ENCODE data around the gene ALDH5A1. TPM values are rescaled to one million over a fixed set of nuclear protein-coding genes. Genes with fewer than 3 reads are reported as not detected.

The ALDH5A1 gene
- total and polyA plus RNA-seq, 2 of the 13 experiments (the other 11 are each of a cell fraction or from before 2014, with no cell fraction given), result 12.8 to 32.5 TPM

- TF ChIP-seq MYPOP (CRISPR knock-in tag; IDR thresholded peaks at IDR 0.05) (no peak; the same call in 1 of the 2 replicates), FIP1L1 (IDR thresholded peaks at IDR 0.05; ENCODE audit: borderline replicate concordance, insufficient read depth, low read depth, low read length) (no peak), ZNF710 (CRISPR knock-in tag; IDR thresholded peaks at IDR 0.05; ENCODE audit: borderline replicate concordance) (0 out of 2 replicates have a peak, but pooled peaks have one; percentile 60), KAT2B (IDR thresholded peaks at IDR 0.05; ENCODE audit: borderline replicate concordance, low read depth, low read length) (peak; percentile 26; the same call in 1 of the 2 replicates), ZNF44 (CRISPR knock-in tag; IDR thresholded peaks at IDR 0.05) (no peak), ETV6 (CRISPR knock-in tag; conservative IDR thresholded peaks at IDR 0.05) (no peak), HDAC2 (CRISPR knock-in tag; IDR thresholded peaks at IDR 0.05) (peak; percentile 77; the same call in 1 of the 2 replicates), ETV5 (CRISPR knock-in tag; IDR thresholded peaks at IDR 0.05; ENCODE audit: borderline replicate concordance) (no peak), MEF2D (CRISPR knock-in tag; IDR thresholded peaks at IDR 0.05) (no peak), HCFC1 (IDR thresholded peaks at IDR 0.05; ENCODE audit: low read depth, low read length) (no peak), HDAC1 (CRISPR knock-in tag; IDR thresholded peaks at IDR 0.05) (no peak)
These were observed 586 bp upstream of the ALDH5A1 start (continued) for GRCh38 chr6:24493945-24494820.

Data from HepG2 (cell line).